ENCODE data around the gene STRA8.

The STRA8 gene

GRCh38 chr7:135197343-135197742 lies 36.3 kb upstream of the STRA8 start:
- H3K4me3 Mint-ChIP-seq, result no peak overlapping the region
- H3K27ac Mint-ChIP-seq, result no peak overlapping the region
- no peak for DNase-seq
- peaks cover 96% of the 10 kb centered on the region for H3K36me3 Mint-ChIP-seq (ENCODE audit: low read depth)
- H3K9me3 Mint-ChIP-seq, result no peaks in the 10 kb centered on the region
- H3K4me1 Mint-ChIP-seq (ENCODE audit: low read depth), result peaks cover 18% of the 10 kb centered on the region
- no peaks in the 10 kb centered on the region for H3K27me3 Mint-ChIP-seq

- Mint-ChIP-seq H3K9me3 (no peaks in the 10 kb centered on the region), H3K4me3 (no peak overlapping the region), H3K27ac (peak overlapping the region; percentile 12), H3K4me1 (ENCODE audit: low read depth) (peaks cover 24% of the 10 kb centered on the region), H3K27me3 (no peaks in the 10 kb centered on the region), H3K36me3 (ENCODE audit: low read depth) (peaks cover 96% of the 10 kb centered on the region)
- DNase-seq, result no peak
Observed at GRCh38 chr7:135197906-135198655, 35.6 kb upstream of the STRA8 start.

GRCh38 chr7:135199439-135199838 lies 34.2 kb upstream of the STRA8 start:
- no peak for DNase-seq
- H3K27me3 Mint-ChIP-seq, result no peaks in the 10 kb centered on the region
- H3K4me3 Mint-ChIP-seq, result no peak overlapping the region

GRCh38 chr7:135200821-135201331 lies 32.8 kb upstream of the STRA8 start:
- H3K4me3 Mint-ChIP-seq, result no peak overlapping the region
- H3K4me1 Mint-ChIP-seq (ENCODE audit: low read depth), result peaks cover 43% of the 10 kb centered on the region
- H3K36me3 Mint-ChIP-seq (ENCODE audit: low read depth), result peaks cover 96% of the 10 kb centered on the region
- no peaks in the 10 kb centered on the region for H3K9me3 Mint-ChIP-seq
- no peak overlapping the region for H3K27ac Mint-ChIP-seq
- no peaks in the 10 kb centered on the region for H3K27me3 Mint-ChIP-seq
- no peak for DNase-seq

More at GRCh38 chr7:135199439-135199838, 34.2 kb upstream of the STRA8 start:
- Mint-ChIP-seq H3K4me1 (ENCODE audit: low read depth) (peaks cover 35% of the 10 kb centered on the region), H3K9me3 (no peaks in the 10 kb centered on the region), H3K36me3 (ENCODE audit: low read depth) (peaks cover 96% of the 10 kb centered on the region), H3K27ac (no peak overlapping the region)

GRCh38 chr7:135201350-135201749 lies 32.3 kb upstream of the STRA8 start:
- Mint-ChIP-seq H3K4me3 (no peak overlapping the region), H3K9me3 (no peaks in the 10 kb centered on the region), H3K27ac (no peak overlapping the region), H3K27me3 (no peaks in the 10 kb centered on the region), H3K4me1 (ENCODE audit: low read depth) (peaks cover 48% of the 10 kb centered on the region), H3K36me3 (ENCODE audit: low read depth) (peaks cover 96% of the 10 kb centered on the region)
- no peak for DNase-seq

- H3K9me3 Mint-ChIP-seq, result no peaks in the 10 kb centered on the region
- no peak overlapping the region for H3K27ac Mint-ChIP-seq
- no peak for DNase-seq
- H3K36me3 Mint-ChIP-seq (ENCODE audit: low read depth), result peaks cover 84% of the 10 kb centered on the region
- H3K4me1 Mint-ChIP-seq (ENCODE audit: low read depth), result peaks cover 63% of the 10 kb centered on the region
- H3K27me3 Mint-ChIP-seq, result no peaks in the 10 kb centered on the region
- no peak overlapping the region for H3K4me3 Mint-ChIP-seq
Observed at GRCh38 chr7:135204341-135204749, 29.3 kb upstream of the STRA8 start.

GRCh38 chr7:135204876-135205275 lies 28.8 kb upstream of the STRA8 start:
- Mint-ChIP-seq H3K9me3 (no peaks in the 10 kb centered on the region), H3K27ac (no peak overlapping the region), H3K4me3 (no peak overlapping the region), H3K27me3 (no peaks in the 10 kb centered on the region), H3K36me3 (ENCODE audit: low read depth) (peaks cover 84% of the 10 kb centered on the region), H3K4me1 (ENCODE audit: low read depth) (peaks cover 68% of the 10 kb centered on the region)
- DNase-seq, result no peak

- Mint-ChIP-seq H3K4me1 (ENCODE audit: low read depth) (peaks cover 76% of the 10 kb centered on the region), H3K9me3 (no peaks in the 10 kb centered on the region), H3K36me3 (ENCODE audit: low read depth) (peaks cover 79% of the 10 kb centered on the region), H3K4me3 (no peak overlapping the region), H3K27ac (no peak overlapping the region), H3K27me3 (no peaks in the 10 kb centered on the region)
- DNase-seq, result no peak
Observed at GRCh38 chr7:135205850-135206249, 27.8 kb upstream of the STRA8 start.

- Mint-ChIP-seq H3K4me1 (ENCODE audit: low read depth) (peaks cover 77% of the 10 kb centered on the region), H3K27ac (peak overlapping the region; percentile 71), H3K27me3 (no peaks in the 10 kb centered on the region), H3K4me3 (peak overlapping the region; percentile 5), H3K36me3 (ENCODE audit: low read depth) (peaks cover 75% of the 10 kb centered on the region), H3K9me3 (no peaks in the 10 kb centered on the region)
- no peak for DNase-seq
Observed at GRCh38 chr7:135206941-135207391, 26.7 kb upstream of the STRA8 start.

- H3K27ac Mint-ChIP-seq, result peak overlapping the region; percentile 71
- H3K4me3 Mint-ChIP-seq, result peak overlapping the region; percentile 5
Observed at GRCh38 chr7:135207406-135208101, 26.1 kb upstream of the STRA8 start.

GRCh38 chr7:135208102-135208793 lies 25.4 kb upstream of the STRA8 start:
- H3K4me3 Mint-ChIP-seq, result peak overlapping the region; percentile 2
- H3K36me3 Mint-ChIP-seq (ENCODE audit: low read depth), result peaks cover 62% of the 10 kb centered on the region
- peak overlapping the region; percentile 71 for H3K27ac Mint-ChIP-seq
- DNase-seq, result no peak
- peaks cover 69% of the 10 kb centered on the region for H3K4me1 Mint-ChIP-seq (ENCODE audit: low read depth)
- no peaks in the 10 kb centered on the region for H3K27me3 Mint-ChIP-seq
- H3K9me3 Mint-ChIP-seq, result no peaks in the 10 kb centered on the region

More at GRCh38 chr7:135207406-135208101, 26.1 kb upstream of the STRA8 start:
- H3K36me3 Mint-ChIP-seq (ENCODE audit: low read depth), result peaks cover 69% of the 10 kb centered on the region
- no peaks in the 10 kb centered on the region for H3K9me3 Mint-ChIP-seq
- DNase-seq, result no peak
- H3K27me3 Mint-ChIP-seq, result no peaks in the 10 kb centered on the region
- peaks cover 74% of the 10 kb centered on the region for H3K4me1 Mint-ChIP-seq (ENCODE audit: low read depth)

- Mint-ChIP-seq H3K9me3 (no peaks in the 10 kb centered on the region), H3K27me3 (no peaks in the 10 kb centered on the region), H3K27ac (no peak overlapping the region), H3K4me1 (ENCODE audit: low read depth) (peaks cover 63% of the 10 kb centered on the region), H3K4me3 (peak overlapping the region; percentile 8), H3K36me3 (ENCODE audit: low read depth) (peaks cover 52% of the 10 kb centered on the region)
- no peak for DNase-seq
Observed at GRCh38 chr7:135209225-135209834, 24.3 kb upstream of the STRA8 start.

GRCh38 chr7:135210888-135211178 lies 22.8 kb upstream of the STRA8 start:
- no peak for DNase-seq
- Mint-ChIP-seq H3K4me3 (peak overlapping the region; percentile 94), H3K27me3 (no peaks in the 10 kb centered on the region), H3K4me1 (ENCODE audit: low read depth) (peaks cover 58% of the 10 kb centered on the region), H3K9me3 (no peaks in the 10 kb centered on the region), H3K27ac (peak overlapping the region; percentile 97), H3K36me3 (ENCODE audit: low read depth) (peaks cover 37% of the 10 kb centered on the region)

- H3K36me3 Mint-ChIP-seq (ENCODE audit: low read depth), result peaks cover 32% of the 10 kb centered on the region
- H3K4me3 Mint-ChIP-seq, result peak within 1 kb of the TSS; percentile 94
- peak within 1 kb of the TSS; percentile 97 for H3K27ac Mint-ChIP-seq
- H3K9me3 Mint-ChIP-seq, result no peaks in the 10 kb centered on the region
- H3K4me1 Mint-ChIP-seq (ENCODE audit: low read depth), result peaks cover 53% of the 10 kb centered on the region
- H3K27me3 Mint-ChIP-seq, result no peaks in the 10 kb centered on the region
- peak; percentile 98 for DNase-seq
Observed at GRCh38 chr7:135211179-135211945, 22.3 kb upstream of the STRA8 start, which contains the start of gene WDR91. Gene WDR91, minus strand, starts transcription at chr7:135211526. Its CDS starts 24 bp downstream, at chr7:135211502.

Data from activated T-cell treated with anti-CD3 and anti-CD28 coated beads, Interleukin-2, amount 50 U/mL, for 24 hours (primary cell).